ENCODE data around the gene CD109. TPM values are rescaled to one million over a fixed set of nuclear protein-coding genes. Genes with fewer than 3 reads are reported as not detected.

CD109 gene
- total RNA-seq, 1 experiment from 2014 or later, result 19.1 TPM

DNA sequence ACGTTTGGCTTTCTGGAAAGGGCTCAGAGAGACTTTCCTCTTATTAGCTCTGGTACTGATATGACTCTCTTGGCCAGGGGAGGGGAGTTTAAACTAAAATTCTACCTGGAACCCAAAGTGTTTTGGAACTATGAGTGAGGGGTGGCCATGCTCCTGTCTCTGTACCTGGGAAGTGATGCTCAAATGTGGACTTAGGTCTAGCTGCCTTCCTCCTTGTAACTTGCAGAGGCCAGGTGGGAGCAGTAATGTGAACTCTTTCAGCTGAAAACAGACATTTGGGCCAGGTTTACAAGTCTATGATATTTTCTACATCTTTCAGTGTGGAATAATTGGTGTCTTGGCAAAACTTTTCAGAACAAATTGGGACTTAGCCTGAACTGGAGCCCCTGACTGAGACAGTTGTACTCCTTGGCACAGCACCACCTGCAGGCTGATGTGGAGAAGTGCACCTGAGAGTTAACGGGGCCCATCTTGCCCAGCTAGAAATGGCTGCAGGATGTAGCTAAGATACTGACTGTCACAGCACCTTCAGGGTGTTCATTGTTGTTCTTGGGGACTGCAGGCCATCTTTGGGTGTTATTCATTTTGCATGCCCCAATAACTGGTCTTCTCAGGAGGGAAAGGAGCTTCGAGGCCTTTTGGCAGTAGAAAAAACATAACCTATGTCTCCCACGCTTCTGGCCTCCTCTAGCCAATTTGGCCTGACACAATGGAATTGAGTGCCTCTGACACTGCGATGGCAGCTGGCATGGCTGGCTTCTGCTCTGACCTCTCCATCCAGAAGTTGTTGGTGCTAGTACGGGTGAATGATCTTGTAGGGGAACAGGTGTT, 37.1 kb downstream of the CD109 start:
- H3K4me2 ChIP-seq (ENCODE audit: low read length), result no peak overlapping the region
- no peak overlapping the region for H2AFZ ChIP-seq (ENCODE audit: low read length)
- BruUV-seq (replicated peaks), result no TSS peak
- H3K9ac ChIP-seq (ENCODE audit: low read length), result no peak overlapping the region
- H3K79me2 ChIP-seq (ENCODE audit: low read length), result no peaks in the 10 kb centered on the region
- H3K9me3 ChIP-seq (ENCODE audit: low read length), result no peaks in the 10 kb centered on the region
- no peaks in the 10 kb centered on the region for H3K27me3 ChIP-seq (ENCODE audit: low read length)
- DNase-seq (peak; percentile 75), ATAC-seq (peak; percentile 88)
- no peak overlapping the region for H3K27ac ChIP-seq (ENCODE audit: low read length)
- 0 out of 2 replicates have a peak, but pooled peaks cover 3% of the 10 kb centered on the region for H3K36me3 ChIP-seq (ENCODE audit: low read depth, low read length)
- TF ChIP-seq CTCF (conservative IDR thresholded peaks at IDR 0.05; ENCODE audit: low read depth, low read length), result peak; percentile 87
- TF ChIP-seq EZH2phosphoT487 (IDR thresholded peaks at IDR 0.05; ENCODE audit: borderline replicate concordance, low read length), result no peak
- no peaks in the 10 kb centered on the region for H3K9me2 ChIP-seq (replicated peaks; ENCODE audit: low read length)
- ChIA-PET POLR2A (ENCODE audit: unreplicated experiment) (no interaction called here), CTCF (interaction anchor here (0.5 to 1.3 kb wide), 3 partner anchors 26 to 78 kb away, joined by 3 to 6 read pairs (median 4); no protein-coding TSS in a partner anchor)
- no peak overlapping the region for H3K4me3 ChIP-seq (ENCODE audit: low read length)
- no peaks in the 10 kb centered on the region for H3K4me1 ChIP-seq (ENCODE audit: insufficient read depth, low read length)
- no peaks in the 10 kb centered on the region for H4K20me1 ChIP-seq (ENCODE audit: low read length)
- H3F3A ChIP-seq (ENCODE audit: low read length, unreplicated experiment), result no peaks in the 10 kb centered on the region
- intact Hi-C loops (cut with micrococcal nuclease), result loop anchor here (1.0 kb wide), 1 partner anchor 58 kb away; no protein-coding TSS in a partner anchor

- Histone ChIP-seq H3K79me2 (ENCODE audit: low read length) (no peaks in the 10 kb centered on the region), H3K27ac (ENCODE audit: low read length) (no peak overlapping the region), H3K36me3 (ENCODE audit: low read depth, low read length) (0 out of 2 replicates have a peak, but pooled peaks cover 3% of the 10 kb centered on the region), H4K20me1 (ENCODE audit: low read length) (no peaks in the 10 kb centered on the region), H2AFZ (ENCODE audit: low read length) (no peak overlapping the region), H3F3A (ENCODE audit: low read length, unreplicated experiment) (no peaks in the 10 kb centered on the region), H3K9me2 (replicated peaks; ENCODE audit: low read length) (no peaks in the 10 kb centered on the region), H3K4me1 (ENCODE audit: insufficient read depth, low read length) (0 out of 2 replicates have a peak, but pooled peaks cover 4% of the 10 kb centered on the region), H3K4me2 (ENCODE audit: low read length) (no peak overlapping the region), H3K27me3 (ENCODE audit: low read length) (no peaks in the 10 kb centered on the region), H3K9me3 (ENCODE audit: low read length) (no peaks in the 10 kb centered on the region), H3K9ac (ENCODE audit: low read length) (no peak overlapping the region), H3K4me3 (ENCODE audit: low read length) (no peak overlapping the region)
- TF ChIP-seq CTCF (conservative IDR thresholded peaks at IDR 0.05; ENCODE audit: low read depth, low read length), result no peak
- no peak for ATAC-seq
- BruUV-seq (replicated peaks), result no TSS peak
- no peak for DNase-seq
- intact Hi-C loops (cut with micrococcal nuclease), result loop anchor here (1.0 kb wide), 1 partner anchor 58 kb away; no protein-coding TSS in a partner anchor
- ChIA-PET CTCF (interaction anchor here (0.5 to 1.3 kb wide), 3 partner anchors 25 to 79 kb away, joined by 3 to 6 read pairs (median 4); no protein-coding TSS in a partner anchor), POLR2A (ENCODE audit: unreplicated experiment) (no interaction called here)
These were observed 37.8 kb downstream of the CD109 start for GRCh38 chr6:73733791-73734190.

- Histone ChIP-seq H3K36me3 (ENCODE audit: low read depth, low read length) (0 out of 2 replicates have a peak, but pooled peaks cover 3% of the 10 kb centered on the region), H4K20me1 (ENCODE audit: low read length) (no peaks in the 10 kb centered on the region), H3K4me3 (ENCODE audit: low read length) (no peak overlapping the region), H3K4me1 (ENCODE audit: insufficient read depth, low read length) (0 out of 2 replicates have a peak, but pooled peaks cover 6% of the 10 kb centered on the region), H2AFZ (ENCODE audit: low read length) (no peak overlapping the region), H3K9me2 (replicated peaks; ENCODE audit: low read length) (no peaks in the 10 kb centered on the region), H3K9me3 (ENCODE audit: low read length) (no peaks in the 10 kb centered on the region), H3K4me2 (ENCODE audit: low read length) (no peak overlapping the region), H3K27ac (ENCODE audit: low read length) (no peak overlapping the region), H3K9ac (ENCODE audit: low read length) (no peak overlapping the region), H3K79me2 (ENCODE audit: low read length) (no peaks in the 10 kb centered on the region), H3F3A (ENCODE audit: low read length, unreplicated experiment) (no peaks in the 10 kb centered on the region), H3K27me3 (ENCODE audit: low read length) (no peaks in the 10 kb centered on the region)
- no TSS peak for BruUV-seq (replicated peaks)
- intact Hi-C loops (cut with micrococcal nuclease), result loop anchor here (5.0 kb wide), 2 partner anchors 672 to 1472 kb away; partner anchors contain the start of gene COL12A1
- ChIA-PET CTCF (no interaction called here), POLR2A (ENCODE audit: unreplicated experiment) (no interaction called here)
- ATAC-seq (peak; percentile 43), DNase-seq (no peak)
- TF ChIP-seq EZH2 (IDR thresholded peaks at IDR 0.05; ENCODE audit: low read length, unreplicated experiment) (no peak), EZH2phosphoT487 (IDR thresholded peaks at IDR 0.05; ENCODE audit: borderline replicate concordance, low read length) (no peak), CTCF (conservative IDR thresholded peaks at IDR 0.05; ENCODE audit: low read depth, low read length) (no peak)
These were observed 38.9 kb downstream of the CD109 start for GRCh38 chr6:73734832-73735453.

All from PC-3 (cell line).